GM21367 (cell line): ENCODE data around the gene VWDE.

Experiments
- ATAC-seq: cut with Tn5 transposase; IDR thresholded peaks from one replicate; pipeline ENCODE4 v1.9.1; 2021; ENCODE audit not compliant: unreplicated experiment

Gene VWDE

DNA sequence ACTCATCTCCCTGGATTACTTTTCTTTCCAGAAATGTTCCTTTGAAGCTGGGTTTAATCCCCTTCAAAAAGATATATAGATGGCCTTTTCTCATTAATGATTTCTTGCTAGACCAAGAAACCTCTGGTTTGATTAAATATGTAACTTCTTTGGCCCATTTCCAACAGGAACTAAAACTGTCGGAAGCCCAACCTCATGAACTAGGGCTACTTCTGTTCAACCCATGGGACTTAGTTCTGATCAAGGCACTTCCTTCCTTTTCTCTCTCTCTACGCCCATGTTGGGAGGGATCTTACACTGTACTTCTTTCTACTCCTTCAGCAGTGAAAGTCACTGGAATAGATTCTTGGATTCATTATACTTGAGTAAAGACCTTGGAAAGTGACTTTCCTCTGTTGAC lies 109.0 kb downstream of the VWDE start:
- ATAC-seq, result peak; percentile 61

DNA sequence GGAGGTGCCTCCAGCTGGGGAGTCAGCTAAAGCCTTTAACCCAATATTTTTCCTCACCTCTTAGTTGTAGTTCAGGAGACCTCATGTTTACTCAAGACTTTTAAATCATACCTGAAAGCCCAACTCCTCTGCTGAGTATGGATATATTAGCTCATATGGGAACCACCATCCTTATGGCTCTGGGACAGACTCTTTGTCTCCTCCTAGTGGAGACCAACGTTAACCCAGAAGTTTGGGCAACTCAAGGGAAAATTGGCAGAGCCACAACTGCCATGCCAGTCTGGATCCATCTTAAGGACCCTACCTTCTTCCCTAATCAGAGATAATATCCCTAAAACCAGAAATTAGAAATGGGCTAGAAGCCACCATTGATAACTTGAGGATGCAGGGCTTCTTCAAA lies 111.8 kb downstream of the VWDE start:
- ATAC-seq, result peak; percentile 40

DNA sequence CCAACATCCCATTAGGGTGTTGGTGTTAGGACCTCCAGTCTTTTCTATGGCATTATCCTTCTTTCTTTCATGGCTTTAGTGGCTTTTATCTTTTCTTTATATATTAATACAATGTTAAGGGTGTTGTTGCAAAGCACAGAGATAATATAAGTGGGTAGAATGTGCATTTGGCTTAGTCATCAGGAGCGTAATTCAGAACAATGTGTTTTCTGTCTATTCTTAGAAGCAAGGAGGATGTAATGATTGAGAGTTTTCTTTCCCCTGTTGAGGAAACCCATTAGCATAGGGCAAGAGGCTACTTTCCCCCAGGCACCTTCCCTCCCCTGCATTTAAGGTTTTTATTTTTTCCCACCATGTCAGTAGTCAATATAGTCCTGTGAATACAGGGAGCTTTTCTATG lies 112.9 kb downstream of the VWDE start:
- no peak for ATAC-seq

DNA sequence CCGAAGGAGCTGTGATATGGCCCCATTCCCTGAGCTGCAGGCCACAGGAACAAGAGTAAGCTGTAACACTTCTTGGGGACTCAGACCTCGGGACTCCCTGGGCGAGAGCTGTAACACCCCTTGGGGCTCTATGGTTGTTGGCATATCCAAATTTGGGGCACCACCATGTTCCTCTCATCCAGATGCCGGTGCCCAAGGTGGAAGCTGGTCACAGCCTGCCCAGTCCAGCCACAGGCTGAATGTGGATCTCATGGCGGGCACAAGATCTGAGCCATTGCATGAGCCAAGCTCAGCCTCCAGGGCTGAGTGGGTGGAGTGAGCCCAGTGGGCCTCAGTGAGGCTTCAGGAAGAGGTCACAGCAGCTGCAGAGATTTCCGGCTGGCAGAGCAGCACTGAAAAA lies 113.7 kb downstream of the VWDE start:
- no peak for ATAC-seq

DNA sequence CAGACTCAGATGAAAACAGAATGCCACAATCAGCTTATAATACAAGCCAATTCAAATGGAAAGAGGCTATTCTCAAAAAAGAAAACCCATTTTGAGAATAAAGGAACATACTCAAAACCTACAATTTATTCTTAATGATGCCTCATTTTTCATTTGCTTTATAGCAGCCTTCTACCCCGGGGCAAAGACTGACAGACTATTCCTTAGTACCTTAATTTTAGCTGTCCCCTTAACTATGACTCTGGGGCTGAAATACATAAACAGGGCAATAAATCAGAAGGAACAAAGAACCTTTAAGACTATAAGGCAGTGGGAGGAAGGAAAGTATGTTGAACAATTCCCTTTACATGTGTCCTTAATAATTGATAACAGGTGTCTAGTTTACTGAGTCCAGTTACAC lies 115.8 kb downstream of the VWDE start:
- no peak for ATAC-seq

DNA sequence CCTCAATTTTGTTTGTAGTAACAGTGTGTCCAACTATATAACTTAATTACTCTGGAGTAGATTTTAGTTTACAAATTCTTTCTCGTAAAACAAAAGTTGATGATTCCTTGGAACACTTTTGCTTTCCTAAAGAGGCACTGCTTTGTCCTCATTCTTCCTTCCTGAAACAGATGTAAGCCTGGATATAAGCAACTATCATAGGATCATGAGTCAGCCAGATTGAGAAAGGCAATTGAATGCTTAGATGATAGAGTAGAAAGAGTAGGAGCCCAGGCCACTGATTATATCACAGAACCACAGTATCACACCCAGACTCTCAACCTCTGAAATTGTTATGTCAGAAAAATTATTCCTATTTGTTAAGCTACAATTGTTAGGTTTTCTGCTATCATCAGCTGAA lies 122.6 kb downstream of the VWDE start:
- no peak for ATAC-seq
